Left ventricle myocardium inferior (tissue), 1 donor: ENCODE results near the gene ZNF524. TPM values are rescaled to one million over a fixed set of nuclear protein-coding genes. Genes with fewer than 3 reads are reported as not detected.

Source experiments
- DNase-seq: peaks from one replicate; pipeline ENCODE4 v3.0.0-alpha.2; 2020
- H3K27ac ChIP-seq: fragments of 200-600 bp; replicated peaks from 2 replicates; pipeline ENCODE4 v1.8.0; 2021
- H3K27me3 ChIP-seq: fragments of 200-600 bp; 2 replicates; pipeline ENCODE4 v1.8.0; 2021; ENCODE audit warnings: low read depth
- H3K36me3 ChIP-seq: fragments of 200-600 bp; 2 replicates; pipeline ENCODE4 v1.8.0; 2021
- H3K4me1 ChIP-seq: fragments of 200-600 bp; 2 replicates; pipeline ENCODE4 v1.8.0; 2021
- H3K4me3 ChIP-seq: fragments of 200-600 bp; 2 replicates; pipeline ENCODE4 v1.8.0; 2021; ENCODE audit warnings: mild to moderate bottlenecking, moderate library complexity
- H3K9me3 ChIP-seq: fragments of 200-600 bp; replicated peaks from 2 replicates; pipeline ENCODE4 v1.8.0; 2021
- CTCF ChIP-seq: fragments of 200-600 bp; IDR thresholded peaks from 2 replicates; pipeline ENCODE4 v1.8.0; 2021; ENCODE audit warnings: antibody characterized with exemption, mild to moderate bottlenecking, borderline replicate concordance
- intact Hi-C: fragments of 100-400 bp; cut with micrococcal nuclease; formaldehyde crosslinking; loops from one replicate; pipeline ENCODE4 v1.11.0; 2022
- total RNA-seq: library from RNA; stranded (reverse); fragmentation: NEBNext Ultra II Directional; extraction: Animal tissue kit (Norgen Biotek cat#: 25700); gene quantifications from one replicate; pipeline ENCODE4 v1.2.1, GENCODE V29; 2021
- donor health status: DM: no; HTN: yes; CAD: no; lungs with severe emphysema.

Gene ZNF524
- total RNA-seq, 1 donor from 2014 or later: 15.6 TPM

GRCh38 chr19:55615543-55616394 lies 15.7 kb downstream of the ZNF524 start:
- intact Hi-C loops: no loop called here
- Histone ChIP-seq H3K27me3 (no peaks in the 10 kb centered on the region), H3K9me3 (no peaks in the 10 kb centered on the region), H3K36me3 (peaks cover 42% of the 10 kb centered on the region), H3K4me3 (no peak overlapping the region), H3K27ac (no peak overlapping the region), H3K4me1 (peaks cover 25% of the 10 kb centered on the region)
- TF ChIP-seq CTCF: no peak
- no peak for DNase-seq

DNA sequence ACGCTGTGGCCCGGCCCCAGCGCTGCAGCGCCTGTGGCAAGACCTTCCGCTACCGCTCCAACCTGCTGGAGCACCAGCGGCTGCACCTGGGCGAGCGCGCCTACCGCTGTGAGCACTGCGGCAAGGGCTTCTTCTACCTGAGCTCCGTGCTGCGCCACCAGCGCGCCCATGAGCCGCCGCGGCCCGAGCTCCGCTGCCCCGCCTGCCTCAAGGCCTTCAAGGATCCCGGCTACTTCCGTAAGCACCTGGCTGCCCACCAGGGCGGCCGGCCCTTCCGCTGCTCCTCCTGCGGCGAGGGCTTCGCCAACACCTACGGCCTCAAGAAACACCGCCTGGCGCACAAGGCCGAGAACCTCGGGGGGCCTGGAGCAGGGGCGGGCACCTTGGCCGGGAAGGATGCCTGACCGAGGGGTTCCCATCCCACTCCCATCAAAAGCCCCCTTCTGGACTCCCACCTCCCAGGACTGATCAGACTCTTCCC lies 16.3 kb downstream of the ZNF524 start:
- no peak for DNase-seq

DNA sequence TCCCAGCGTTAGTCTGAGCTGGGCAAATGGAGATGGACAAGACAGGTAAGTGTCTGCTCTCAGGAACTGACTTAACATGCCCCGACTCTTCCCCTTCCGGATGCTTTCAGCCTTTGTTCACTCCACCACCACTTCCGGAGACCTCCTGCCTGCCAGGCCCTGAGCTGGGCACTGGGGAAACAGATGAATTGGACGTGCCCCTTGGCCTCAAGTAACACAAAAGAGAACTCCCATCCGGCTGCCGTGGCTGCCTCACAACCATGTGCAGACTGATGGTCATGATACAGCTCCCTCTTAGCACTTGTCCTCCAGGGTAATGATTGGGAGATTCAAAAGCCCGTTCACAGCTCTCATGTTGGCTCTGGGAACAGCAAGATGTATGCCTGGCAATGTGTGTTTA lies 17.3 kb downstream of the ZNF524 start:
- Histone ChIP-seq H3K4me3 (no peak overlapping the region), H3K4me1 (peaks cover 9% of the 10 kb centered on the region), H3K27me3 (no peaks in the 10 kb centered on the region), H3K9me3 (no peaks in the 10 kb centered on the region), H3K27ac (no peak overlapping the region), H3K36me3 (peaks cover 50% of the 10 kb centered on the region)
- DNase-seq: no peak
- no peak for TF ChIP-seq CTCF
- intact Hi-C loops: no loop called here

More for the DNA sequence above, 16.3 kb downstream of the ZNF524 start:
- H3K4me1 ChIP-seq: peaks cover 19% of the 10 kb centered on the region
- H3K27ac ChIP-seq: no peak overlapping the region
- H3K27me3 ChIP-seq: no peaks in the 10 kb centered on the region
- H3K4me3 ChIP-seq: no peak overlapping the region
- H3K9me3 ChIP-seq: no peaks in the 10 kb centered on the region
- no peak for TF ChIP-seq CTCF
- intact Hi-C loops: no loop called here
- H3K36me3 ChIP-seq: peaks cover 42% of the 10 kb centered on the region

GRCh38 chr19:55618426-55618825 lies 18.3 kb downstream of the ZNF524 start:
- Histone ChIP-seq H3K4me1 (peaks cover 10% of the 10 kb centered on the region), H3K27ac (peak overlapping the region; percentile 2), H3K9me3 (no peaks in the 10 kb centered on the region), H3K4me3 (no peak overlapping the region), H3K36me3 (peaks cover 52% of the 10 kb centered on the region), H3K27me3 (no peaks in the 10 kb centered on the region)
- DNase-seq: no peak
- intact Hi-C loops: no loop called here
- no peak for TF ChIP-seq CTCF

DNA sequence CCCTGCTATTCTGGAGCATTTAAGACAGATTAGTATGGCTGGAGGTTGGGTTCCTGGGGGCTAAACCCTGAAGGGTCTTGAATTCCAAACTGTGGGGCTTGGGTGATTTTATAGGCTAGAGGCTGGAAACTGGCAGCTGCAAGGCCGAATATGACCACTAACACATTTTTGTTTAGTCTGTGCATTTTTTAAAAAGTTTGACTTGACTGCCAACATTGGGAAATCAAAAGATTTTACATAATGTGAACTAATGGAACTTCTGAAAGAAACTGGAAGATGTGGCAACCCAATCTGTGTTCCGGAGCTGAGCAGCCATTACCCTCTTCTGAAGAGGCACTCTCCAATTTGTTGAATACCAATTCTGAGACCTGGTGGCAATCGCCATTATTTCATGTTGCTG lies 19.2 kb downstream of the ZNF524 start:
- H3K4me3 ChIP-seq: no peak overlapping the region
- no peaks in the 10 kb centered on the region for H3K27me3 ChIP-seq
- H3K27ac ChIP-seq: peak overlapping the region; percentile 27
- intact Hi-C loops: no loop called here
- no peaks in the 10 kb centered on the region for H3K9me3 ChIP-seq
- H3K4me1 ChIP-seq: peaks cover 16% of the 10 kb centered on the region
- H3K36me3 ChIP-seq: peaks cover 47% of the 10 kb centered on the region
- no peak for TF ChIP-seq CTCF
- no peak for DNase-seq
